GM23248 (cell line): Measurements from ENCODE around the gene SELENOO. TPM values are rescaled to one million over a fixed set of nuclear protein-coding genes. Genes with fewer than 3 reads are reported as not detected.
A peak's percentile ranks its signal among the peaks of the same experiment; 100 is the strongest.

Experiments used
- DNase-seq: peaks from one replicate; pipeline ENCODE4 v3.0.0-alpha.2; 2015
- H2AFZ ChIP-seq: fragments of 200-600 bp; sonication (generic); 2 replicates; pipeline ENCODE4 v1.6.1; 2016; ENCODE audit warnings: antibody characterized with exemption
- H3F3A ChIP-seq: fragments of 200-600 bp; sonication (generic); 2 replicates; pipeline ENCODE4 v1.6.1; 2016; ENCODE audit warnings: mild to moderate bottlenecking, antibody characterized with exemption, mixed run types; ENCODE audit not compliant: insufficient read depth
- H3K27ac ChIP-seq: fragments of 200-600 bp; sonication (generic); 2 replicates; pipeline ENCODE4 v1.5.1; 2016; ENCODE audit warnings: mild to moderate bottlenecking
- H3K27me3 ChIP-seq: fragments of 200-600 bp; sonication (generic); replicated peaks from 2 replicates; pipeline ENCODE4 v1.6.1; 2016; ENCODE audit warnings: mild to moderate bottlenecking; ENCODE audit not compliant: insufficient read depth
- H3K36me3 ChIP-seq: fragments of 200-600 bp; sonication (generic); 2 replicates; pipeline ENCODE4 v1.6.1; 2016; ENCODE audit warnings: low read depth, mild to moderate bottlenecking
- H3K4me1 ChIP-seq: fragments of 200-600 bp; sonication (generic); 2 replicates; pipeline ENCODE4 v1.6.1; 2016; ENCODE audit warnings: mild to moderate bottlenecking; ENCODE audit not compliant: insufficient read depth
- H3K4me2 ChIP-seq: fragments of 200-600 bp; sonication (generic); one replicate; pipeline ENCODE4 v1.6.1; 2016; ENCODE audit warnings: mild to moderate bottlenecking; ENCODE audit not compliant: unreplicated experiment
- H3K4me3 ChIP-seq: fragments of 200-600 bp; sonication (generic); 2 replicates; pipeline ENCODE4 v1.5.1; 2016; ENCODE audit warnings: mild to moderate bottlenecking
- H3K79me2 ChIP-seq: fragments of 200-600 bp; sonication (generic); 2 replicates; pipeline ENCODE4 v1.6.1; 2016; ENCODE audit warnings: mild to moderate bottlenecking; ENCODE audit not compliant: insufficient read depth
- H3K9ac ChIP-seq: fragments of 200-600 bp; sonication (generic); 2 replicates; pipeline ENCODE4 v1.6.1; 2016; ENCODE audit warnings: mild to moderate bottlenecking
- H3K9me2 ChIP-seq: fragments of 200-600 bp; sonication (generic); 2 replicates; pipeline ENCODE4 v1.6.1; 2016; ENCODE audit warnings: mixed run types, mild to moderate bottlenecking, moderate library complexity; ENCODE audit not compliant: insufficient read depth
- H3K9me3 ChIP-seq: fragments of 200-600 bp; sonication (generic); one replicate; pipeline ENCODE4 v1.6.1; 2017; ENCODE audit warnings: low read depth
- H4K20me1 ChIP-seq: fragments of 200-600 bp; sonication (generic); 2 replicates; pipeline ENCODE4 v1.6.0; 2016; ENCODE audit not compliant: insufficient read depth
- EZH2 ChIP-seq: fragments of 200-600 bp; sonication (generic); IDR thresholded peaks from 2 replicates; pipeline ENCODE4 v1.6.1; 2018; ENCODE audit warnings: antibody characterized with exemption, mild to moderate bottlenecking; ENCODE audit not compliant: insufficient read depth, poor library complexity, severe bottlenecking
- EZH2phosphoT487 ChIP-seq: fragments of 200-600 bp; sonication (generic); IDR thresholded peaks from 2 replicates; pipeline ENCODE4 v1.6.1; 2018; ENCODE audit warnings: antibody characterized with exemption, moderate library complexity, mild to moderate bottlenecking, low read depth; ENCODE audit not compliant: insufficient read depth
- WGBS, 2 experiments: methylation state at CpG; one replicate each; pipeline ENCODE4 v1.1.6; 2015 to 2017; ENCODE audit warnings: low lambda C conversion rate in 2 of 2, low coverage in 1 of 2; ENCODE audit errors: missing lambda C conversion rate in 2 of 2; 5-methylcytosine and 5-hydroxymethylcytosine counted together
- in situ Hi-C: fragments of 300-500 bp; cut with MboI; formaldehyde crosslinking; loops from 2 replicates; pipeline ENCODE4 v1.15.0; 2020
- polyA plus RNA-seq: library from polyadenylated mRNA; unstranded; fragments of >200 nt; fragmentation: Nextera tagmentation; extraction: Ambion mirVana; gene quantifications from 2 replicates; pipeline ENCODE4 v1.2.1, GENCODE V29; 2016
- total RNA-seq: library from RNA; depleted of rRNA; stranded (reverse); fragments of >200 nt; shearing (Covaris generic); gene quantifications from 2 replicates; pipeline ENCODE4 v1.2.3, GENCODE V29; 2014

The SELENOO gene
- total and polyA plus RNA-seq, 2 experiments from 2014 or later = 5.0 to 24.3 TPM

DNA sequence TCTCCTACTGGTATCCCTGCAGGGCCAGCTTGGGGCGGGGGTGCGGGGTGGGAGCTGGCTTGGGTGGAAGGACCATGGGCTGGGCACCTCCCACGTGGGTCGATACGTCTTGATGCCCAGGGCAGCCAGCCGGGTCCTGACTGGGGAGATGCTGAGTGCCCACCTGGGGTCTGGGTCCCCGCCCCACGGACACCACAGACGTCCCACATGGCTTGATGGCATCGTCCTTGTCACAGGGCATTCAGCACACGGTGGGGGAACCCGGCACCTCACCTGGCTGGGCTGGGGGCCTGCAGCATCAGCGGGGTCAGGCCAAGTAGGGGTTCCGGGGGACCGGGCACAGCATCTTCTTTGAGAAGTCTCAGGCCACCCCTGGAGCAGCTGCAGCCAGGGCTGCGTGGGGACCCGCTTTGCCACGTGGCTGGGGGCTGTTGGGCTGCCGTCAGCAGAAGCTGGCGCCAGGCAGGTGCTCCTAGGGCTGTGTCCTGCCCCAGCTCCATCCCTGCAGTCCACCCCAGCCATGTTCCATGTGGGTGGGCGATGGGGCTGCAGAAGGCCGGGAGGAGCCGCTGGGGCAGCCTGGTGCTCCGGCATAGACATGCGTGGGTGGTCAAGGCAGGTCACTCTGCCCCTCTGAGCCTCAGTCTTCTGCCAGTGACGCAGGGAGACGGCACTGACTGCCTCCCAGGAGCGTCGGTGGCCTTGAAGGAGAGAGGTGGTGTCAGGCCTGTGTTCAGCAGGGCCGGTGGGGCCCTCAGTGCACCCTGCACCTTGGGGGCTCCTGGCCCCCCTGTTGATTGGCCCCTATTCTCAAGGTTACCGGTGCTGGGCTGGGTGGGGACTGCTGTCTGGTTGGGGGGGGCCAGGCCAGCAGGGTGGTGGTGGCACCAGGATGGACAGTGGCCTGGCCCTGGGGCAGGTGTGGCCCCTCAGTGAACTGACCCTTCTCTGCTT is 8.4 kb downstream of the SELENOO start:
- H4K20me1 ChIP-seq = no peaks in the 10 kb centered on the region; the same call in 1 of the 2 replicates
- DNase-seq = no peak
- H3K9ac ChIP-seq = no peak overlapping the region
- H3F3A ChIP-seq = peaks cover 8% of the 10 kb centered on the region; the same call in 1 of the 2 replicates
- TF ChIP-seq EZH2 (no peak), EZH2phosphoT487 (no peak)
- H3K4me1 ChIP-seq = no peaks in the 10 kb centered on the region
- no peak overlapping the region for H3K4me3 ChIP-seq
- H3K27me3 ChIP-seq = no peaks in the 10 kb centered on the region
- 70 to 75% methylated on average over 27 to 28 of the region's 31 CpGs for WGBS, 2 experiments
- H3K9me3 ChIP-seq = no peaks in the 10 kb centered on the region
- H3K79me2 ChIP-seq = peaks cover 41% of the 10 kb centered on the region
- no peak overlapping the region for H3K27ac ChIP-seq
- no peaks in the 10 kb centered on the region for H3K9me2 ChIP-seq
- H2AFZ ChIP-seq = no peak overlapping the region
- in situ Hi-C loops = no loop called here
- 0 out of 2 replicates have a peak, but pooled peaks cover 15% of the 10 kb centered on the region for H3K36me3 ChIP-seq
- no peak overlapping the region for H3K4me2 ChIP-seq

DNA sequence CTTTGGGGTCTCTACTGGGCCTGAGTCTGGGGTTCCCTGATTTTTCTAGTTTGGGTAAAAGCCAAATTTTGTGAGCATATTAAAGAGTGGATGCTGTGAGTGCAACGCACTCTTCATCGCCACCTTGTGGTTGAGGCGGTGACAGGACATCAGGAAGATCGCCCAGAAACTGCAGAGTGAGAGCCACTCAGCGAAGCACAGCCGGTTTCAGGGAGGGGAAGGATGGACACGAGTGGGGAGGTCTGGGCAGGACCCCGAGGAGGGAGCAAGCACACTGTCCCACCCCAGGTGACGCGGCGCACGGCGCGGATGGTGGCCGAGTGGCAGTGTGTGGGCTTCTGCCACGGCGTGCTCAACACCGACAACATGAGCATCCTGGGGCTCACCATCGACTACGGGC is 9.1 kb downstream of the SELENOO start:
- H4K20me1 ChIP-seq = no peaks in the 10 kb centered on the region; the same call in 1 of the 2 replicates
- no peak overlapping the region for H3K4me3 ChIP-seq
- peaks cover 41% of the 10 kb centered on the region for H3K79me2 ChIP-seq
- no peaks in the 10 kb centered on the region for H3K9me2 ChIP-seq
- no peaks in the 10 kb centered on the region for H3K27me3 ChIP-seq
- H3K9me3 ChIP-seq = no peaks in the 10 kb centered on the region
- WGBS, 2 experiments = 61 to 66% methylated on average over 20 of the region's 20 CpGs
- 0 out of 2 replicates have a peak, but pooled peaks cover 15% of the 10 kb centered on the region for H3K36me3 ChIP-seq
- H3K4me1 ChIP-seq = no peaks in the 10 kb centered on the region
- TF ChIP-seq EZH2 = no peak
- no peak for TF ChIP-seq EZH2phosphoT487
- H3K27ac ChIP-seq = no peak overlapping the region
- H2AFZ ChIP-seq = no peak overlapping the region
- H3K4me2 ChIP-seq = no peak overlapping the region
- peak; percentile 75 for DNase-seq
- in situ Hi-C loops = no loop called here
- H3F3A ChIP-seq = peaks cover 8% of the 10 kb centered on the region; the same call in 1 of the 2 replicates
- H3K9ac ChIP-seq = no peak overlapping the region

DNA sequence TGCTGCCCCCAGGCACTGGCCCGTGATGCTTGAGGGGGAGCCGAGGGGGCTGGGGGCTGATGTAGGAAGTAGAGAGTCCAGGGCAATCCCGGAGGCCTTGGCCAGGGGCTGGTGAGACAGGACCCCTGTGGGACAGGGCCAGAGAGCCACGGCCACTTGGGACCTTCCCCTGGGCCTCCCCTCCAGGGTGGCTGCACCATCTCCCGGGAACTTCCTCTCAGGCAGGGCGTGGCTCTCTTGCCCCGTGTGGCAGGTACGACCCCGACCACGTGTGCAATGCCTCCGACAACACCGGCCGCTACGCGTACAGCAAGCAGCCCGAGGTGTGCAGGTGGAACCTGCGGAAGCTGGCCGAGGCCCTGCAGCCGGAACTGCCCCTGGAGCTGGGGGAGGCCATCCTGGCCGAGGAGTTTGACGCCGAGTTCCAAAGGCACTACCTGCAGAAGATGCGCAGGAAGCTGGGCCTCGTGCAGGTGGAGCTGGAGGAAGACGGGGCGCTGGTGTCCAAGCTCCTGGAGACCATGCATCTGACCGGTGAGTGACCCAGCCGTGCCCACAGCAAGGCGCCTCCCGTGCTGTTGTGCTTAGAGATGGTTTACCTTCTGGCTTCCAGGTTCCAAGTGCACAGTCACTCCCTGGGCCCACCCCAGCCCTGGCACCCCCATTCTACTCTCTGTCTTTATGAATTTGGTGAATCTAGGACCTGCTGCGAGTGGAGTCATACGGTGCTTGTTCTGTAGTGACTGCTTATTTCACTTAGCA is 9.7 kb downstream of the SELENOO start:
- in situ Hi-C loops = no loop called here
- Histone ChIP-seq H3K27ac (no peak overlapping the region), H3K4me1 (no peaks in the 10 kb centered on the region), H3K9me2 (no peaks in the 10 kb centered on the region), H3F3A (peaks cover 8% of the 10 kb centered on the region; the same call in 1 of the 2 replicates), H4K20me1 (no peaks in the 10 kb centered on the region; the same call in 1 of the 2 replicates), H3K79me2 (peaks cover 44% of the 10 kb centered on the region), H3K27me3 (no peaks in the 10 kb centered on the region), H3K9me3 (no peaks in the 10 kb centered on the region), H3K36me3 (0 out of 2 replicates have a peak, but pooled peaks cover 15% of the 10 kb centered on the region), H3K4me2 (no peak overlapping the region), H3K4me3 (no peak overlapping the region), H3K9ac (no peak overlapping the region), H2AFZ (no peak overlapping the region)
- TF ChIP-seq EZH2 = no peak
- TF ChIP-seq EZH2phosphoT487 = no peak
- WGBS, 2 experiments = 88 to 90% methylated on average over 32 of the region's 32 CpGs
- no peak for DNase-seq

- Histone ChIP-seq H2AFZ (no peak overlapping the region), H3K9me3 (no peaks in the 10 kb centered on the region), H3F3A (peaks cover 8% of the 10 kb centered on the region; the same call in 1 of the 2 replicates), H3K4me3 (no peak overlapping the region), H3K4me2 (no peak overlapping the region), H3K27ac (no peak overlapping the region), H4K20me1 (no peaks in the 10 kb centered on the region; the same call in 1 of the 2 replicates), H3K79me2 (peaks cover 40% of the 10 kb centered on the region), H3K9ac (no peak overlapping the region), H3K9me2 (no peaks in the 10 kb centered on the region), H3K27me3 (no peaks in the 10 kb centered on the region), H3K4me1 (no peaks in the 10 kb centered on the region), H3K36me3 (0 out of 2 replicates have a peak, but pooled peaks cover 15% of the 10 kb centered on the region)
- DNase-seq = no peak
- TF ChIP-seq EZH2phosphoT487 = no peak
- in situ Hi-C loops = no loop called here
- 87 to 89% methylated on average over 14 of the region's 14 CpGs for WGBS, 2 experiments
Observed at GRCh38 chr22:50211147-50211546, 10.3 kb downstream of the SELENOO start.
